Measurements from ENCODE around the gene GAGE10.

Gene GAGE10

GRCh38 chrX:49303346-49303745, at the start of gene GAGE10:
Gene GAGE10 (plus strand): TSS chrX:49303646. CDS start chrX:49304860, 1,214 bp downstream.
- no peak for DNase-seq (ENCODE audit: low read depth in 3 of 3)

- no peak for DNase-seq (ENCODE audit: low read depth in 3 of 3)
These were observed 48.8 kb upstream of the GAGE10 start for GRCh38 chrX:49254639-49255038.

DNA sequence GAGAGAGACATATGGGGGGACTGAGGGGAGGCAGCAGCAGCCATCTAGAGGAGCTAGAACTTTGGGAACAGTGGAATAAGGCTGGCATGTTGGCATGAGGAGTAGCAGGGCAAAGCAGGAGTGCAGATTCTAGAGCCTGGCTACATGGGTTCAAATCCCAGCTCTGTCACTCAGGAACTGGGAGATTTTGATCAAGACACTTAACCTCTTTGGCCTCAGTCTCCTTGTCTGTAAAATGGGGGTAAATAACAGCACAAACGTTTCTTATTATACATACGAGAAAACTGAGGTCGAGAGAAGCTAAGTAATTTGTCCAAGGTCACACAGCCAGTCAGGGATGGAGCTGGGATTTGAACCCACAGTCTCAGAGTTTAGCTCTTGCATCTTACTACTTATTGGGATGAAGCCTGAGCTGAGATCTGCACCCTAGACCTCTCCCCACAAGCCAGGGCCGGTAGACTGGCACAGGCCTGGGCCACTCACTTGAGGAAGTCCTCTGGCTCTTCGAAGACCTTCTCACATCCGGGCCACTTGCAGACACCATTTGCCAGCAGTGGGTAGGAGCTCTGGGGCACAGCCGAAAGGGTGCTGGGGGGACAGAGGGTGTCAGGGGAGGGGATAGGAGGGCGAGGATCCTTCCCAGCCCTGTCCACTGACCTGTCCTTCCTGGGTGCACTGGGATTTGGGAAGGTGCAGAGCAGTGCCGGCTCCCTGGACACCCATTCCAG, 47.0 kb upstream of the GAGE10 start:
- no peak for DNase-seq (ENCODE audit: low read depth in 3 of 3)

- no peak for DNase-seq (ENCODE audit: low read depth in 3 of 3)
These were observed 46.2 kb upstream of the GAGE10 start for GRCh38 chrX:49257074-49257790.

GRCh38 chrX:49257846-49258748, 45.3 kb upstream of the GAGE10 start:
- DNase-seq (ENCODE audit: low read depth in 3 of 3), result no peak

GRCh38 chrX:49258749-49259124, 44.7 kb upstream of the GAGE10 start:
- no peak for DNase-seq (ENCODE audit: low read depth in 3 of 3)

DNA sequence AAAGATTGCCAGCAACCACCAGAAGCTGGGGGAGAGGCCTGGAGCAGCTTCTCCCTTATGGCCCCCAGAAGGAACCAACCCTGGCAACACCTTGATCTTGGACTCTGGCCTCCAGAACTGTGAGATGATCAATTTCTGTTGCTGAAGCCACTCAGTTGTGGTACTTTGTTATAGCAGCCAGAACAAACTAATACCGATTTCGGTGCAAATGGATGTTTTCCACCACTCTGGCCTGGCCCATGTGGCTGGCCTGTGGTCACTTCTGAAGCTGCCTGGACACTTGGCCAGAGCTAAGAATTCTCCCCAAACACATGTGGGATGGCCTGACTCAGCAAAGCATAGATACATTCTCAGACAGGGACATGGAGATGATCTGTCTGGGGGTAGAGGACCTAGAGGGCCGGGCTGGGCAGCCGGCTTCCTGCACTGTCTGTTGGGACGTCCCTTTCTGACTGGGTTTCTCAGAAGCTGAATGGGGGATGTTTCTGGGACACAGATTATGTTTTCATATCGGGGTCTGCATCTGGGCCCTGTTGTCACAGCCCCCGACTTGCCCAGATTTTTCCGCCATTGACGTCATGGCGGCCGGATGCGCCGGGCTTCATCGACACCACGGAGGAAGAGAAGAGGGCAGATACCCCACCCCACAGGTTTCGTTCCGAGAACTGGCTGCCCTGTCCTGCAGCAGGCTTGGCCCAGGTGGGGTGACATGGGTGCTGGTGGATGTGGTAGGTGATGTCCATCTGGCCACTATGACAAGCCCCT, 43.0 kb upstream of the GAGE10 start:
- DNase-seq (ENCODE audit: low read depth in 3 of 3), result no peak

DNA sequence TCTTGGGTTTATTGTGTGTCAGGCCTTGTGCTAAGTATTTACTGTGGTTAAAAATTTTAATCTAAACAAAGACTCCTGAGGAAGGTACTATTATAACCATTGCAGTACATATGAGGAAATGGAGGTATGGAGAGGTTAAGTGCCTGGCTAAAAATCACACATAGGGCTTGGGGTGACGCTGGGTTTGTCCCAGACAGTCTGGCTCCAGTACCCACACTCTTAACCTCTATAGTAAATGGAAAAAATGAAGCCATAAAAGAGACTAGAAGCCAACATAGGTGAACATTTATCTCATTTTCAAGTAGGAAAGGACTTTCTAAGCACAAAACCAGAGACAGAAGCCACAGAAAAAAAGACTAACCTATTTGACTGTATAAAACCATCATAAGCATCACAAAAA, 40.8 kb upstream of the GAGE10 start:
- DNase-seq (ENCODE audit: low read depth in 3 of 3), result no peak

- no peak for DNase-seq (ENCODE audit: low read depth in 3 of 3)
These were observed 39.8 kb upstream of the GAGE10 start for GRCh38 chrX:49263631-49264030.

GRCh38 chrX:49264460-49264859, 39.0 kb upstream of the GAGE10 start, which contains the start of gene FOXP3:
Gene FOXP3 (minus strand): TSS chrX:49264710. CDS start chrX:49258505, 6,205 bp downstream.
- no peak for DNase-seq (ENCODE audit: low read depth in 3 of 3)

DNA sequence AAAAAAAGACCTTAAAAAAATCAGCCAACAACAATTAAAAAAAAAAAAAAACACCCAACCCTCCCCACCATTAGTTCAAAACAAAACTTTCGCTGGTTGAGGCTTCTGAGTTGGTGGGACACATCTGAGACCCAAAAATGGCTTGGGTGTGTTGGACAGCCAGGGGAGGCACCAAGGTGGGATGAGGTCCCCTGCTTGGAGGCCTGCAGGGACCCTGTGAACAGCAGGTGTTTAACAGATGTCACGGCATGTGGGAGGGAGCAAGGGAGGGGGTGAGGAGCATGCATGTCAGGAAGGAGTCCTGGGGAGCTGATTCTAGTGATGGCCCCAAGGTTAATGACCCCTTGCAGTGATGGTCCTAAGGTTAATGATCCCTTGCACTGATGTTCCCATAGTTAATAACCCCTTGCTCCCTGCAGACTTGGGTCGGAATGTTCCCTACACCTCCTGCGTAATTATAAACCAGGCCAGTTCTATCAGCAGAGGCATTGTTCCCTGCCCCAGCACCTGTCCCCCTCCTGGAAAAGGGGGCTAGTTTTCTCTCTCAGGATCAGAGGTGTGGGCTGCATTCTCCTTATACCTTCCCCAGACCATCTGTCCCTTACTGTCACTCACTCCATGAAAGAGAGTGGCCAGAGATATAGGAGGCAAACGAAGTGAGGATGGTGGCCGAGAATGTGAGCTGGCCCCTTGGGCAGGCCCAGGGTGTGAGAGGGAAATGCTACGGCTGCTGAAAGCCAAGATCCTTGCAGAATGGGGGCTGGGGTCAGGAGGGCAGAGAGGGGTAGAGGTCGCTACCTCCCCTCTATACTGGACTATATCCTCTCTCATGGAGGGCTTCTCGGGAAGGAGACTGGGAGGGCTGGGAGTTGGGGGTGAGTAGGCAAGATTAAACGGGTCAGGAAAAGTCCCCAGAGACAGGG, 36.7 kb upstream of the GAGE10 start:
- no peak for DNase-seq (ENCODE audit: low read depth in 3 of 3)

- no peak for DNase-seq (ENCODE audit: low read depth in 3 of 3)
These were observed 34.8 kb upstream of the GAGE10 start for GRCh38 chrX:49268702-49269009.

GRCh38 chrX:49269010-49269766, 34.3 kb upstream of the GAGE10 start:
- DNase-seq (ENCODE audit: low read depth in 3 of 3), result peak; percentile 84 to 93 (median 91)

GRCh38 chrX:49269767-49270248, 33.6 kb upstream of the GAGE10 start, which contains the start of gene PPP1R3F:
Gene PPP1R3F (plus strand): TSS chrX:49269793. CDS start chrX:49269870, 77 bp downstream.
- DNase-seq (ENCODE audit: low read depth in 3 of 3), result no peak

DNA sequence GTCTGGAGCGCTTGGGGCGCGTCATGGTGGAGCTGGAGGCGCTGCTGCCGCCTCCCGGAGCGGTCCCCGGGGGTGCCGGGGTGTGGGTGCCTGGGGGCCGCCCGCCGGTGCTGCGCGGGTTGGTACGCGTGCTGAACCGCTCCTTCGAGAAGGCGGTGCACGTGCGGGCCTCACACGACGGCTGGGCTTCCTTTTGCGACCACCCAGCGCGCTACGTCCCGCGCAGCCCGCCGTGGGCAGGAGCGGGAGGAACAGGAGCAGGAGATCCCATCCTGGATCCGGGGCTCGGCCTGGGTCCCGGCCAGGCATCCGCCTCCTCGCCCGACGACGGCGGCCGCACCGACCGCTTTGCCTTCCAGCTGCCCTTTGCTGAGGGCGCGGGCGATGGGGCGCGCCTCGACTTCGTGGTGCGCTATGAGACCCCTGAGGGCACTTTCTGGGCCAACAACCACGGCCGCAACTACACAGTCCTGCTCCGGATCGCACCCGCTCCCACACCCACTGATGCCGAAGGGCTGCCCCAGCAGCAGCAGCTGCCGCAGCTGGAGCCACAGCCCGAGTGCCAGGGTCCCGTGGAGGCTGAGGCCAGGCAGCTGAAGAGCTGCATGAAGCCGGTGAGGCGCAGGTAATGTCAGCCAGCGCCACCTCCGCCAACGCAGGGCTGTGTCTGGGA, 33.1 kb upstream of the GAGE10 start:
- DNase-seq (ENCODE audit: low read depth in 3 of 3), result no peak

DNA sequence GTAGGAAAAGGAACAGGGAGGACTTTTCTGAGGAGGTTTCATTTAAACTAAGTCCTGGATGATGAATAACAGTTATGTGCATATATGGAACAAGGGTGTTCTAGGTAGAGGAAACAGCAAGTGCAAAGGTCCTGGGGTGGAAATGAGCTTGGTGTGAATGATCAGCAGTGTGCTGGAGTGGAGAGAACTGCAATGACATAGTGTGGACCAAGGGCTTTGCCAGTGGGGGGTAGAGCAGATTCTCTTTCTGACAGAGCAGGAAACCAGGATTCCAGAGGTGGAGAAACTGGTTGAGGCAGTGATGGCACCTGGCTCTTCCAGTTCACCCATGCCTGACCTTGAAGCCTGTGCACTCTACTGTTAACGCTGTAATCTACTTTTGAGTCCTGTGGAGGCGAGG, 32.1 kb upstream of the GAGE10 start:
- DNase-seq (ENCODE audit: low read depth in 3 of 3), result no peak

GRCh38 chrX:49272421-49272820, 31.0 kb upstream of the GAGE10 start:
- DNase-seq (ENCODE audit: low read depth in 3 of 3), result no peak

DNA sequence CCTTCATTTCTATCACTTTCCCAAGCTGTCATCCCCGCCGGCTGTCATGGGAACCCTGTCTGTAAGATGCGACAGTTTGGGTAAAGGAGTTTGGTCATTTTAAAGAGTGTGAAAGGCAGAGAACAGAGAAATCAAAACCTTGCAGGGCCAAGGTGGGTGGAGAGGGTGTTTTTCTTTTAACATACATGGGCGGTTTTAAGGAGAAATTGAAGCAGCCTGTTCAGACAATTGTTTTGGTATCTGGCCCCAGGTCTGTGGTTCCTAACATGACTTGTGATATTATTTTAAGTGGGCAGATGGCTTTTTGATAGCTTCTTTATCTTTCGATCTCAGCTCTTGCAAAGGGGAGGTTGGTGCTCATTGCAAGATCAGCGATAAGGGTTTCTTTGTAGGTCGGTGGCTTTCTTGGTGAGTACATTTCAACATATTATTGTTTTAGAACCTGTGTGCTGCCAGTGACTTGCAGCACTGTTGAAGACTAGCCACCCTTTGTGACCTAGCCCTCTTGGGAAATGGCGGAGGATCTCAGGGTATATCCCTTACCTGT, 30.2 kb upstream of the GAGE10 start:
- peak in 1 of 3 experiments; percentile 9 for DNase-seq (ENCODE audit: low read depth in 3 of 3)

GRCh38 chrX:49276207-49276606, 27.2 kb upstream of the GAGE10 start:
- no peak for DNase-seq (ENCODE audit: low read depth in 3 of 3)
